GM21529 (cell line): ENCODE data around the gene HEATR1.
"Not testable (repeated sequence)": the region's sequence is repeated elsewhere in the genome, so short reads cannot be mapped to it uniquely, and the experiment has no call there.

ENCODE experiments used
- ATAC-seq: cut with Tn5 transposase; IDR thresholded peaks from one replicate; pipeline ENCODE4 v1.9.1; 2021; ENCODE audit not compliant: unreplicated experiment

Gene HEATR1

DNA sequence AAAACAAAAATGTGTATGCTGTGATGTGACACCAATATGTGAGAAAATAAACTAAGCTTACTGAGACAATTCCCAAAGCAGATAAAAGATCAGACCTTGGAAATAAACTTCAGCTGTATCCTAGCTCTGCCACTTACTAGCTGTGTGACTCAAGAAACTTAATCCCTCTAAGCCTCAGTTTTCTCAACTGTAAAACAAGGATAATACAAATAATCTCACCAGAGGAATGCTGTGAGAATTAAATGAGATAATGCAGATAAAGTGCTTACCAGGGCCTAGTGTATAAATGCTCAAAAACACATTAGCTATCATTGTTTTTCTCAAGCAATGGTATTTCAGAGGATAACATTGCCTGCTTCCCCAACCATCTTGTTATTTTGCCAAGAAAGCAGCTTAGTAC lies 2.1 kb downstream of the HEATR1 start:
- ATAC-seq, result no peak

GRCh38 chr1:236590553-236591150 lies 13.7 kb downstream of the HEATR1 start:
- no peak for ATAC-seq

DNA sequence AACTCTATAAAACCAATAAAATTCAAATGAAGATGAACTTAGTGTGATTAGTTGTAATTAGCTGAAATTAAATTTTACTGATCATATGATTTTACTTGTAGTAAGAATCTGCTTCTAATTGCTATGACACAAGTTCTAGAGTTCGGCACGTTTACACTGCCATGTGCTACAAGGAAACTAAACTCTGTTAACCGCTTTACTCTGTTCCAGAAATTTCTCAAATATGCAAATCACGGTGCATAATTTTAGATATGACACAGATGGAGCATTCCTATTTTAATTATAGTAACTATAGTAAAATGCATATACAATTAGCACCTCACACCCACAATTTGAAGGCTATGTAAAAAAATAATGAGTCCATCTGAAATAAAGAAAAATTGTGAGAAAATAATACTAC lies 14.8 kb downstream of the HEATR1 start:
- no peak for ATAC-seq

- ATAC-seq, result no peak
Measured at GRCh38 chr1:236581528-236581927, 22.8 kb downstream of the HEATR1 start.

GRCh38 chr1:236580404-236580803 lies 23.9 kb downstream of the HEATR1 start:
- not testable (repeated sequence) for ATAC-seq

GRCh38 chr1:236578661-236579060 lies 25.7 kb downstream of the HEATR1 start:
- ATAC-seq, result no peak

DNA sequence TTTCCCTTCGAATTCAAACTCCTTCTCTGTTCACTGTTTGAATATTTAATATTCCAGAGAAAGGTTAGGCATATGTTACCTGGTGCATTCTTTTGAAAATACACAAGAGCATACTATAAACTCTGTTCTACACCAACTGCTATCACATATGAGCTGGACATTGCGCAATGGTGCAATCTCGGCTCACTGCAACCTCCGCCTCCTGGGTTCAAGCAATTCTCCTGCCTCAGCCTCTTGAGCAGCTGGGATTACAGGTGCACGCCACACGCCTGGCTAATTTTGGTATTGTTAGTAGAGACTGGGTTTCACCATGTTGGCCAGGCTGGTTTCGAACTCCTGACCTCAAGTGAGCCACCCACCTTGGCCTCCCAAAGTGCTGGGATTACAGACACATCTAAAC lies 27.3 kb downstream of the HEATR1 start:
- ATAC-seq, result not testable (repeated sequence)

DNA sequence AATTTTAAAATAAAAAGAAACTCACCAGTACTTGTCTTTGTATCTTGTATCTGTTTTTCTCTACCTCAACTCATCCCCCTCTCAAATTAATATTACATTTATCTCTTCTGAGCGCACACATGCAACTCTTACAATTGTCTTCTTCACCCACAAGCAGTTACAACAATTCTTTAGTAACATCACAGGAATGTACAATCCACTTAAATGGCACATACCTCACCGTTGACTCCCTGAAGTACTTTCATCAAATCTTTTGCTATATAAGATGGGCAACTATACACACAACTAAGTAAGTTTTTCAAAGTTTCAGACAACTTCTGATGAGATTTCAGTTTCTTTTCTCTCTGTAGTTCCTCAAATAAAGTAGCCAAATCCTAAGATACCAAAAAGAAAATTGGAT lies 28.3 kb downstream of the HEATR1 start:
- ATAC-seq, result no peak

DNA sequence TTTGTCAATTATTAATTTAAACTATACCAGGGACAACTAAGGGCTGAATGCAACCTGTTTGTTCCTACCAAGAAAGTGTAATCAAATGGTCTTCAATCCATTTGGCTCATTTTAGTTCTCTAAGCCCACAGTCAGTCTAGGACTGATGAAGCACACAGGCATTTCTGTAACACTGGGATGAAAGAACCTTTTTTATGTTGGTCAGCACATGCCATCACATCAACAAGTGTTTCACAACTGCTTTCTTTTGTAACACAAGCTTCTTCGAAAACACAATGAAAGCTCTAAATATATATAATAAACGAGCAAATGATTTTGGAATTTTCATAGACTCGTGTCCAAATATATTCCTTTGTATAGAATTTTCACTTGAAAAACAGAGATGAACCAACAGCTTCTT lies 28.8 kb downstream of the HEATR1 start:
- ATAC-seq, result no peak

DNA sequence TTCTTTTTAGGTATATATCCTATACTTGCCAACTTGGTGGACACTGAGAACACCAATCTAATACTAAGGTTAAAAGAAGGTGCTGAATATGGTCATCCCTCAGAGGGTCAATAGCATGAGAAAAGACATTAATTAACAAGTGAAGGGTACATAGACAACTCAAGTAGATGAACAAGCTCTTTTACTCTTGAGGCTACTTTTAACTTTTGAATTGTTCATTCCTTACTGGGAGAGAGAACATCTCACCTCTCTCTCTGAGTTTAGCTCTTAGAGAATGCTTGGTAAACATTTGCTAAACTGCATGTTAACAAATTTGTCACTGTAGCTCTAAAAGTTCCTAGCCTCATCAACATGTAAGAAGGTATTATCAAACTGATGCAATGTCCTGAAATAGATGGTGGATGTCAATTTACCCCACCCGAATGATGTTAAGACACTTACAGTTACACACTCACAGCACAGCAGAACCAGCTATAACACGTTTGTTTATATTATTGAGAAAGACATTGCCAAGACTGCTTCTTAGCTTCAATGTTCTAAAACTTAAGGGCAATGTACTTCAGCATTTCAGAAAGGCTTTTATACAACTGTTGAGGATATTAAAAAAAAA lies 35.9 kb downstream of the HEATR1 start:
- ATAC-seq, result no peak

DNA sequence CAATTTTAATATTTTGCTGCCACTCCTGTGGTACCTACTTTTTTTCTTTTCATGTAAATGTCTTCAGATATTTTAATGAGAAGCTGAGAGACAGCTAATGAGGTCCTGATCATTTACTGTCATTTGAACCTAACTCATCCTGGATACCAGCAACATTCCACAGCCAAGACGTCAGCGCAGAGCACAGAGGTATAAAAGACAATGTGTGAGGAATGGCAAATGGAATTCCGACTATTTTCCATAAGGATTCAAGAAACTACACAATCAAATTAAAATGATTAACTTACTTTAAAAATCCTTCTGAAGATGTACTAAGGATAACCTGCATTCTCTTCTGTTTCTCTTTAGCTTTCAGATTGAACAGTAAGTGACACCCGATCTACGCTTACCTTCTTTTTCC lies 38.8 kb downstream of the HEATR1 start:
- no peak for ATAC-seq

DNA sequence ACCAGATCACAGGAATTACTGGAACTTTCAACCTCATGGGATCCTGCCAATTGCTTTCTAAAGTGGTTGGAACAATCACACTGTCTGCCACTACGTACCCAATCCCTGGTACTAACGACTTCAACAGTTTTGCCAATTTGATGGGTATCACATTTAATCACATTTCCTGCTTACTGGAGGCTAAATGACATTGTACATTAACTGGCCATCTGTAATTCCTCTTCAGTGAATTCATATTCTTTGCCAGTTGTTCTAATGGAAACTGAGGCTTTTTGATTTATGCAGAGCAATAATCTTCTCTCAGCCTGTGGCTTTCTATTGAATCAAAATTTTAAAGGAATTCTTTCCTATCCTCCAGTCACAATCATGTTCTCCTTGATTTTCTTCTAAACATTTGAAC lies 42.3 kb downstream of the HEATR1 start:
- no peak for ATAC-seq

DNA sequence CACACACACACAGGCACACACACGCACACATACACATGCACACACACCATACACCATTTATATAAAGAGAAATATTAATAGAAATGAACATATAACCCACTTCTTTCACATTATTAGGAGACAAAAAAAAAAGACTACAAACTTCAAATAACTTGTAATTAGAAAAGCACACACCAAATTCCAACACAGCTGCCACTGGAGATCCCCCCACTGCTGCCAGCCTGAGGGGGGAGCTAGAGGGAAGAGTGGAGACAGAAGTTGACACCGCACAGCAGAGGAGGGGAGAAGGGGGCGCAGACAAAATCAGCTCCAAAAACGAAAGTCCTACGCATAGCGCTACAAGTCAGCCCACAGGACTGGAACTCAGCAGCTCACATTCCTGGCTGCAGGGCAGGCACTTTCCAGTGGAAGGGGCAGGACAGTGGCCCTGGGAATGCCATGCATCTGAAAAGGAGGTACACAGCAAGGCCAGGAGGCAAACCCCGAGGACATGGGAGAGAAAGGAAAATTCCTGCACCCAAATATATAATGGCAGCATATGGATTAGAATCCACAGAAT lies 44.0 kb downstream of the HEATR1 start:
- no peak for ATAC-seq

GRCh38 chr1:236558846-236559245 lies 45.5 kb downstream of the HEATR1 start:
- no peak for ATAC-seq

- no peak for ATAC-seq
Measured at GRCh38 chr1:236558081-236558480, 46.2 kb downstream of the HEATR1 start.

DNA sequence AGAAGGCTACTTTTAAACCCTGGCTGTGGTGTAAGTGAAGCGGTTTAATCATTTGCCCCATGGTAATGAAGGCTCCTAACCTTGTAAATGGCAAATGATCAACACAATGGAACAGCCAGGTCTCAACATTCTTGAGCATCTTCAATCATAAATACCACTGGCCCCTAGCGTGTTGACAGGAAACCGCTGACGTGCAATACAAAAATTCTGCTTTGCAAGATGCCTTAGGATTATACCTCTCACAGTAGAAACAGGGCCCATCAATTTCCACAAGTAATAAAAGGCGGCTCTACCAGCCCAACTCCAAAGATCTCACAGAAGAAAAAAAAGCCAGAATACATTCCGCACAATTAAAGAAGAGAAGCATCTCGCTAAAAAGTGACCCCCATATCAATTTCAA lies 47.7 kb downstream of the HEATR1 start:
- no peak for ATAC-seq

DNA sequence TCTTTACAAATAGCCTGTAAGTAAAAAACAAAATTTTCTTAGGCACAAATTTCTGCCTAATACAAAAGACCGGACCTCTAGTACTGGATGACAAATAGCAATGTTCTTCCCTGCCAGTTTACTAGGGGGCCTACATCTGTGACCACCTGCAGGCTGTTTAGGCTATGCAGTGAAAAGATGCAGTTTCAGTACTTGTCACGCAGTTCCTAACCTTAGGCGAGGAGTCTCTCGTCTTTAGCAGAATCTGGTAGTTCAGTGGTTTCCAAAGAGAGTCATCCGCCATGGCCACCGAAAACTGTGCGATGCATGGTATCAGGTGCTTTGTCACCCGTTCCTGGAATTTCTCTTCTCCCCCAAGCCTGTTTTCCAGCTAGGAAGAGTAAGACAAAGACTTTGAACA lies 50.9 kb downstream of the HEATR1 start:
- ATAC-seq, result no peak

DNA sequence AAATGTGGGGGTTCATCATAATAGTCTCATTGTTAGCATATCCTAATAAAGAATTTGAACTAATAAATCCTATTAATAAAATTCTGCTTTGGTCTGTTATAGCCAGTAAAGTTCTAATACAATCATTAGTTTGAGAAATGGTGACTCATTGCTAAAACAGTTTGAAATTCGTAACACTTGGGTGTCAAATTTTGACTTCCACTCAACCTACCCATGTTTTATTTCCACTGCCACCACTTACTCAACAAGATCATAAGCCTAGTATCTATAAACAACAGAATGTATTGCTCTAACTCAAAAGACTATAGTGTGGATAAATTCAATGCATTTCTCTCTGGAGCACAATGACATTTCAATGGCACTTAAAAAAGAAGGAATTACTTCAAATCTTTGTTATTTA lies 51.4 kb downstream of the HEATR1 start:
- no peak for ATAC-seq

DNA sequence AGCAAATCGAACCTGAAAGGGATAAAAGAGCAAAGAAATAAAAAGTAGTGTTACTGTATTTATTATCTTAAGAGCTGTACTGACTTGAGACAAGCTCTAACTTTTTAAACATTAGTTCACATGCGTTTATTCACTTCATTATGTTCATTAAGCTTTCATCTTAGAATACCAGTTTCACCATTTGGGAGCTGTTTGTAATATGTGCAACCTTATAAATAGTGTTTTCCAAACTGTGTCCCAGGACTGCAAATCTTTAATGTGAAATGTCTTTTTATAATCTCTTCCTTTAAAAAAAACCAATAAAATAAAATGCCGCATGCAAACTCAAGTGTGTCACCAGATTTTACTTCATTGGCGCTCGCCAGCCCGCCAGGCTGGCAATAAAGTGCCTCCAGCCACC lies 52.2 kb downstream of the HEATR1 start:
- ATAC-seq, result no peak

- no peak for ATAC-seq
Measured at GRCh38 chr1:236550961-236551851, 53.1 kb downstream of the HEATR1 start.

DNA sequence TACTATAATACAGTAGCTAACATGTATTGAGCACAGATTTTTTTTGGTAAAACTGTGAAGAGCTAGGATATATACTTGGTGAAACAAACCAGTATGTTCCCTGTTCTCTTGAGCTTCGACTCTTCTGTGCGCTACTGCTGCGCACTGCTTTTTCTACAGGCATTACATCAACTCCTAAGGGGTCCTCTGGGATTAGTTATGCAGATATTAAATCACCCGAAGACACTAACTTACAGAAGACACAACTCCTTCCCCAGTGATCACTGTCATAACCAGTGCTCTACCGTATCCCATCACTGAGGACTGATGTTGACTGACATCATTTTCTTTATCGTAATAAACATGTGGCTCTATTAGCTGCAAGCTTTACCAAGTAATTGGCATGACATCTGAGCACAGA lies 55.9 kb downstream of the HEATR1 start:
- ATAC-seq, result no peak

- no peak for ATAC-seq
Measured at GRCh38 chr1:236545621-236546169, 58.6 kb downstream of the HEATR1 start.
